Stimulated activated CD4-positive, alpha-beta T cell treated with anti-CD3 and anti-CD28 coated beads, Interleukin-15, amount 100 ng/mL, for 48 hours (primary cell): ENCODE results near the gene TNS3.

ENCODE experiments used
- DNase-seq, 2 donors: peaks; one replicate each; pipeline ENCODE4 v3.0.0-alpha.2; 2020; ENCODE audit warnings: low read depth in 2 of 2

The TNS3 gene

DNA sequence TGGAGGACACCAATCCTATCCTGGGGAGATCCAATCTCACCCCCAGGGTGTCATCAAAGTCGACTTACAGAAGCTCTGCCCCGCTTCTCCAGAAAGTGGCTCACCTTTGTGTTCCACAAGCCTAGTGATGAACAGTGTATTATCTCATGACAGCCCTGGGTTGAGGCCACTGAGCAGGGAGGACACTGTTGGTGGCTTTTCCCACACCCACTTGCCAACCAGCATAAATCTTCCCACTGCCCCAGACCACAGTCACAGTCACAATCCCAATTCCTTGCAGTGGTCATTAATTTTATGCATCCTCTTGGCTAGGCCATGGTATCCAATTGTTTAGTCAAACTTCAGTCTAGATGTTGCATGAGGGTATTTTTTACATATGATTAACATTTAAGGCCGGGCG, 18.4 kb downstream of the TNS3 start:
- no peak for DNase-seq

DNA sequence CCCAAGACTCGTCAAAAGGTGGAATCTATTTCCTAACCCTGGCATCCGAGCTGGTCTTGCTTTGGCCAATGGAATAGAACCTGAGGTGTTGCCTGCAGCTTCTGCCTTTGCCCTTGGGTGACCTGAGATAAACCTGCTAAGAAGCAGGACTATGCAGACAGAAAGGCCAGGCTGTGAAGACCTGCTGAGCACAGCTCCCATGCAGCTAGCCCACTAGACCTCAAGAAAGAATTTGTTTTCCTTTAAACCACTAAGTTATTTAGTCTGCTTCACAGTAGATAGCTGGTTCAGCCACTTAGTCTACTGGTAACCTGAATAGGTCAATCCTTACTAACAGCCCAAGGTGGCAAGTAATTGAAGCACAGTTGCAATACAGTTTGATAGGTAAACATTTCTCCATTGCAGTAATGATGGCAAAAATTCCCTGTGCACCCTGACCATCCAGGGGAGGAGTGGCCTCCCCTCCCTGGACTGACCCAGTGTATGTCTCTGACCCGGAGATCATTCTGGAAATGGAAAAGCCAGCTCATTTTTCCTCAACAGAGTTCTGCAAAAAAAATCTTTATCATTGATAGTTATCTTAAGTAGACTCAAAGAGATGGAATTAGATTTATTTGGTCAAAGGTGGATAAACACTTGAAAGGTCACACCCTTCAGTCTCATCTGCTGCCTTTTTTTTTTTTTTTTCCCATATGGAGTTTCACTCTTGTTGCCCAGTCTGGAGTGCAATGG, 20.0 kb downstream of the TNS3 start:
- DNase-seq, result no peak

DNA sequence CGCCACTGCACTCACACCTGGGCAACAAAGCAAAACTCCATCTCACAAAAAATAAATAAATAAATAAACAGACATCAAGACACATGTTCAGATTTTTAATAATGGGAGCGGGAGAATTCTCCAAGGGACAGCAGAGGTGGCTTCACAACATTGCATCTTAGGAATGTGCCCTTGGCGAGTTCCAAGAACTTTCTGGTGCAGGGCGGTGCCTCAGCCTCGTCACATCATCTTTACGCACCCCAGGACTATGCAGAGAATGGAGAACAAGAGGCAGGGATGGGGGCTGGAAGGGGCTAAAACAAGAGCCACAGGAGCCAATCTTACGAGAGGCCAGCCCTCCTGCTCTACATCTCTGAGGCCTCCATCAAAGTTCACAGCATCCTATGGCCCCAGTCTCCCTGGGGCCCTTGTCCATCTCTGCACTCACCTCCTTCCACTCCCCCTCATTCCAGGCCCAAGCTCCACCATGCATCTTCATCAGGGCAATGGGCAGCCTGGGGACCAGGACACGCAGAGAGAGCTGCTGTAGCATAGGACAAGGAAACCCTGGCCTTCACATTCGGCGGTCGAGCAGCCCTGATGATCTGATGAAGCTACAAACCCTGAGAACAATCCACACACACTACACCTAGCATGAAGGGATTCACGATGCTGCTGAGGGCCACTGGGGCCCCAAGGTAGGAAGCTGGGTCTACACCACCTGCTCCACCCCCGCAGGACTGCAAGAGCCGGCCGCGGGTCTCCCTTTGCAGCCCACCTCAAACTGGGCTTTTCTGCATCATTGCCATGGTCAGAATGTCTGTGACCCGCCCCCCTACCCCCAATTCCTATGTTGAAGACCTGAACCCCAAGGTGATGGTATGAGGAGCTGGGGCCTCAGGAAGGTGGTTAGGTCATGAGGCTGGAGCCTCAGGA, 22.3 kb downstream of the TNS3 start:
- DNase-seq, result no peak

DNA sequence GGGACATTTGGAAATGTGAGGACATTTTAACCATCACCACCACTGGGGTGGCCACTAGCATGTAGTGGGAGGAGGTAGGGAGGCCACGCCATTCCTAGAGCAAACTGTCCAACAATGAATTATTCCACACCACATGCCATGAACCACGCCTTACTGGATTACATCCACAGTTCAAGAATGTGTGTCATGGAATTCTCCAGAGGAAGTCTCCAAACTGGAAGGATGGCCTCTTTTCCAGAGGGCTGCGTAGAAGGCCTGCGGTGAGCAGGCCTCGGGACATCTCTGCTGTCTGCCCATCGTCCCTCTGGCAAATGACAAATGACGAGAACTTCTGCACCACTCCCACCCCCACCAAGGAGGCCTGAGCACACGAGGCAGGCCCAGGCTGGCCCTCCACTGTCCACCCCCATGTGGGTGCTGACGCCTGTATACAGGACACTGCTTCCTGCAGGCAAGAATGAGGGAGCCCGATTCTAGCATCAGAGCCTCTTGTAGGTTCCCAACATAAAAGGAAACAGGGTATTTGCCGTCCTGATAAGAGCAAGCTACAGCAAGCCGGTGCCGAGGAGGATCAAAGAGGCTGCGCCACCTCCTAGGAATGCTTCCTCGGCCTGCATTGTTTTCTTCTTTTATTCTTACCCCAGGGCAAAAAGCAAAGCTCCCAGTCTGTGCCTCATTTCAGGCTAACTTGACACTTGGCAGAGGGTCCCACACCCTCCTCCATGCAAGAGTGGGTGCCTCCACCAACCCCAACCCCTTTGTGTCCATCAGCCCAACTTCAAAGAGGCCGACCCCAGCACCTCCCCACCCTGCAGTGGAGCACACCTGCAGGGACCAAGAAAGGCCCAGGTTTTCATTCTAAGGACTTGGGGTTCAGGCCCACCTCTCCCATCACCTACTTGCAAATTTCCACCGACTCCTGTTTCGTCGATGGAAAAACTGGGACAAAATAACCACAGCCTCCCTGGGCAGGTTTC, 23.9 kb downstream of the TNS3 start:
- no peak for DNase-seq

DNA sequence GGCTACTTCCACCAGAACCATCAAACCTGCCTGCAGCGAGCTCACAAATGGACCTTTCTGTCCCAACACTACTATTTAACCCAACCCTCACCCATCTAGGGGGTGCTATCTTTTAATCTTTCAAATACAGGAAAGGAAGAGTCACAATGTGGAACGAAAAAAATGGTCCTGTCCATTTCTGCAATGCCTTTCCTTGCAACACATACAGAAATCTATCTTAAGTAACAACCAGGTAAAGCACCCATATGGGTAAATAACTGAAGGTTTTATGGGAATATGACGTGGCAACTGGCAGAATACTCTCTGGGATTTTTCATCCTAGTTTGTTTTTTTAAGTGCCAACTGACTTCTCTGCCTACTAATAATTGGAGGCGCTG, 24.6 kb downstream of the TNS3 start:
- no peak for DNase-seq

DNA sequence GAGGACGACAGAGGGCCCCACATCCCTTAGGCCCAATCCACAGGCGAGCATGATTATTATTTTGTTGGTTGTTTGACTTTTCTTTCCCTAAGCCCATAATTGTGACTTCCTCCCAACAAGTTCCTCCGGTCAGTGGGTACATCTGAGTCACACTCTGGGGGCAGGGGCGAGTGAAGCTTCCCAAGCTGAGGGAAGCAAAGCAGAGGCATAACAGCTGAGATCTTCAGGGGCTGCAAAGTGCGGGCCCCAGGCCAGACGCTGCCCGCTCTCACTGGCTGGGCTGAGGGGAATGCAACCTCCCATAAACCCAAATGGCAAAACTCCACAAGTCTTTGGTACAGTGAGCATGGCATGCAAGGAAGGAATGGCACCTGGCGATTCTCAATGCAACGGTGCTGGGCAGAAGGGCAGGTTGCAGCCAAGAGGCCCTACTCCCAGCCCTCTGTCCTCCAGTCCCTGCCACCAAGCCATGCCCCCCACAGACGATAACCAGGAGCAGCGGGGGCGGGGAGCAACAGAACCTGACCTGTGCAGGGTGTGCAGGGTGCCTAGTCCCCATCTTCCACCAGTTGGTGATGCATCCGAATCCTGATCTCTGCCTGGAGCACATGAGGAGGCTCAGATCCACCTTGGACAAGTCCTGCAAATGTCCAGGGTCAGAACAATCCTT, 25.3 kb downstream of the TNS3 start:
- no peak for DNase-seq

DNA sequence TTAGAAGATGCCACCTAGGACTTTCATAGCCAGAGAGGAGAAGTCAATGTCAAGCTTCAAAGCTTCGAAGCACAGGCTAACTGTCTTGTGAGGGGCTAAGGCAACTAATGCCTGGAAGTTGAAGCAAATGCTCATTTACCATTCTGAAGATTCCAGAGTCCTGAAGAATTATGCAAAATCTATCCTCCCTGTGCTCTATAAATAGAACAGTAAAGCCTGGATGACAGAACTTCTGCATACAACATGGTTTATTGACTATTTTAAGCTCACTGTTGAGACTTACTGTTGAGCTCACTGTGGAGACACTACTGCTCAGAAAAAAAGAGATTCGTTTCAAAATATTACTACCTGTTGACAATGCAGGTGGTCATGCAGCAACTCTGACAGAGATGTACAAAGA, 28.6 kb downstream of the TNS3 start:
- no peak for DNase-seq

DNA sequence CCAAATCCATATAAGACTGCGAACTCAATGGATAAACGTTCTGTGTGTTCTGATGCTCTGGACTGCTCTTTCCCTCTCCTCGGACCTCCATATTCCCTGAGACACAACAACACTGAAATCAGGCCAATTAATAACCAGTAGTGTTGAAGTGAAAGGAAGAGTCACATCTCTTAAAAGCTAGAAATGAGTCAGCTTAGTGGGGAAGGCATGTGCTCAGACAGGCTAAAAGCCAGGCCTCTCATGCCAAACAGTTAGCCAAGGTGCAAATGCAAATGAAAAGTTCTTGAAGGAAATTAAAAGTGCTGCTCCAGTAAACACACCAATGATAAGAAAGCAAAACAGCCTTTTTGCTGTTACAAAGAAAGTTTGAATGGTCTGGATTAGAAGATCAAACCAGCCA, 29.3 kb downstream of the TNS3 start:
- no peak for DNase-seq

DNA sequence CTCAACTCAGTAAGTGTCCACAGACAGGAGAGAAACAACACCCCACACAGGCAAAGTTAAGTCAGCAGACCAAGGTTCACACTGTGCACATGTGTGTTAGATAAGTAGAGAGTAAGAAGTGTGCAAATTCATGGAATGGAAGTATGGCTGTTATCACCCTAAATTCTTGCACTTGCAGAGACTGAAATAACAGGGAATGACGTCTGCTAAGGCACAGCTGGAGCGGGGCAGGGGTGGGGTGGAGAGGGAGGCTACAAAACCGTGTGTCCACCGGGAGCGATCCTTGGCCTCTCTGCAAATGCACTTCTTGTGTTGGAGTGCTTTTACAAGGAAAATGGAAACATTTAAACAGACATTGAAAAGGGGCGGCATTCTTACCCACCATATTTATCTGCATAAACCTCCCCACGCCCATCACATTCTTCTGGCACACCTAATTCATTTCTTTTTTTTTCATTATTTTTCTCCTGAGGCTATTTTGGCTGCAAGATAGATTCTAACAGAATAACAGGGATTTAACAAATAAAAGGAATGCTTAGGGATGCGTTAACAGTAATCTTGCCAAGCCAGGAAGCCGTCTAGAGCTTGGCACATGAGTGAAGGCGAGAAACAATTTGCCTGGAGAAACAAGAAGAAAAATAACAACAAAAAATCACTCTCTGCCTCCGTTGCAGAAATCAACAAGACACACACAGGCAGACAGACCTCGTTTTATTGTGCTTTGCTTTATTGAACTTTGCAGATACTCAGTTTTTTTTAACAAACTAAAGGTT, 30.1 kb downstream of the TNS3 start:
- DNase-seq, result no peak

DNA sequence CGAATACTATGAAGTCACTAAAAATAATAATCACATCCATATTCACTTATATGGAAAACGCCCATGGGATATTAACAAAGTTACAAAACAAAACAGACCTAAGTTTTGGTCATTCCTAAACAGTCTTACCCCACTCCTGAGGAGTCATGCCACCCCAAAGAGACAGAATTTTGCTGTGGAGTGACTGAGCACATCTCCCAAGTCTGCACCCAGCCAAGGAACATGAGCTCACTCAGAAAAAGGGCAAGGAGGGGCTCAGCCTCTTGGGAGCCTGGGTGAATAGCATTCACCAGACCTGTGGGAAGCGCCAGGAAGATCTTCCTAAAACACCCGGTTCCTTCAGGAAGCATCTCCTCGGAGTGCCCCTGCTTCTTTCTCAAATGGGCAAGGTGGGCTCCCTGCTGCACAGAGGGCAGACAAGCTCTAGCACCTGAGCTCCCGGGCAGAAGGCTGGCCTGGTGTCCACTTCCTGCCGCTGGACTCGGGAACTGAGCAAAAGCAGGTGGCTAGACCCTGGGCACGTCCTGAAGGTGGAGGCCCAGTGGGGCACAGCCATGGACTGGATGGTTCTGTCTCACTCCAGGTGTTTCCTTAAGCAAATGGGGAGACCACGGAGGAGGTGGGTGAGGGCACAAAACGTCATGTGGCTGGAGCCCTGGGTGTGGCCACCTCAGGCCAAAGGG, 31.0 kb downstream of the TNS3 start:
- no peak for DNase-seq

DNA sequence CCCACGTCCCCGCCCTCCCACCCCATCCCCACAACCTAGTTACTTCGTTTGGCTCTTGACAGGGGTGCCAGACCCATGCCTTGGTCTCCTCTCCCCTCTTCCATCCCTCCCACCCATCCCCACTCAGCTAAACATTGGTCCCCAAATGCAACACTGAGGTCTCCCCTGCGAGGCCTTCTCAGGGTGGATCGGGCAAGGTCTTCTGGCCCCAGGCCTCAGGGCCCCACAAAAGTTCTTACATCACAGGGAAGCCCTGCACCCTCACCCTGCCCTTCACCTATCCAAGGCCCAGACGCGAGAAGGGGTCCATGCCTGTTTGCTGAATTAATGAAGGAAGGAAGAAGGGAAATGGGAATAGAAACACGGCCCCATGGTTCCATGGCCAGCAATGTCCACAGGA, 32.0 kb downstream of the TNS3 start:
- DNase-seq, result no peak

DNA sequence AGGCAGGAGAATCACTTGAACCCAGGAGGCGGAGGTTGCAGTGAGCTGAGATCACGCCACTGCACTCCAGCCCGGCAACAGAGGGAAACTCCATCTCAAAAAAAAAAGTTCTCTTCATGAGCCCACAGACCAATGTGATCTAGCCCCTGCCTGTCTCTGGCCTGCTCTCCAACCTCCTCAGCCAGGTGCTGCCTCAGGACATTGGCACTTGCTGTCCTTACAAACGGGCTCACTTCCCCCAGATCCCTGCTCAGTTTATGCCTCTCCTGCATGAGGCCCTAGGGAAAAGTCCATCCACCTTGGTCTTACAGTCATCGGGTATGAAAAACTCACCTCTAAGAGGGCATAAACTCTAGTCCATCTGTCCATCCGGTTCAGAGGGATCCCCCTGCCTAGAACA, 32.5 kb downstream of the TNS3 start:
- no peak for DNase-seq

DNA sequence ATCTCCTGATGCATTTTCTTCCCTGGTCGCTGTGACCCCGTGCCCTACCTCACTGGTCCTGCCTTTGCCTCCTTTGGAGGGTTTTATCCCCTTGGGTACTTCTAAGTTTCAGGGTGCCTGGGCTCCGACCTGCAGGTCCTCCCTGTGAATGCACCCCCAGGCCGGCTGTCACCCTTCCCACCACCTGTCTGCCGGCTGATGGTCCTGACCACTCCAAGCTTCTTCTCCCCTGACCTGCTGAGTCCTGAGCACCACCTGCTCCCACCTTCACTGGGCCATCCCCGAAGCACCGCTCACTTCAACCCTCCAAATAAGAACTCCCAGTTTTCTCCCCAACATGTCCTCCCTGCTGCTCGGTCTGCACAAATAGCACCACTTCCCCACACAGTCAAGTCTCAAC, 33.4 kb downstream of the TNS3 start:
- no peak for DNase-seq

DNA sequence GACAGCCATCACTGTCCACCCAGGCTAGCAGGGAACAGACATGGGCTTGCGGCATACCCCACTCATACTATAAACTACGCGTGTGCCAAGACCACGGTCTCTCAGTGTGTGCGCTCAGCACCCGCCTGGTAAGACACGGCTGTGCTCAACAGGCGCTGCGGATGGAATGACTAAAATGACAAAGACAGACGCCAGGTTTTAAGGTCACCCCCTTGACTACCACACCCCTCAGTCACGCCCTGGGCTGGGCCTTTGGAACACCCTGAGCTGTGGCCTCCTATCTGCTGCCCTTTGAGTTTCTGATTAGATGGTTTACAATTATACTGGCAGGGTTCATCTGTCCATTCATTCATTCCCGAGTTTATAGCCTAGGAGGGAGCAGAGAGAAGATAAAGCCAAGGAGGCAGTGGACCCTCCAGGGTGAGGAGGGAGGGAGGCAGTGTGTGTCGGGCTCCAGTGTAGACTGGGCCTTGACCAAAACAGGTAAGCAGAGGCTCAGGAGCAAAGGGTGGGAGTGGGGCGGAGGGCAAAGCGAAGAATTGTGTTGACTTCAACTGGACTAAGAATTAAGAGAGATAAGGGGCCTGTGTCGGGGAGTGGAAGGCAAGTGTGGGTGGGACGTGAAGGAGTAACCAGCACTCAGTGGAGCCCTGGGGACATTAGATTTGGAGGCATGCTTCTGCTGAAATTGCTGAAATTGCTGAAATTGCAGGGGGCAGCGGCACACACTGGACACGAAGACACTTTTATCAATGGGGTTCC, 35.0 kb downstream of the TNS3 start:
- no peak for DNase-seq

DNA sequence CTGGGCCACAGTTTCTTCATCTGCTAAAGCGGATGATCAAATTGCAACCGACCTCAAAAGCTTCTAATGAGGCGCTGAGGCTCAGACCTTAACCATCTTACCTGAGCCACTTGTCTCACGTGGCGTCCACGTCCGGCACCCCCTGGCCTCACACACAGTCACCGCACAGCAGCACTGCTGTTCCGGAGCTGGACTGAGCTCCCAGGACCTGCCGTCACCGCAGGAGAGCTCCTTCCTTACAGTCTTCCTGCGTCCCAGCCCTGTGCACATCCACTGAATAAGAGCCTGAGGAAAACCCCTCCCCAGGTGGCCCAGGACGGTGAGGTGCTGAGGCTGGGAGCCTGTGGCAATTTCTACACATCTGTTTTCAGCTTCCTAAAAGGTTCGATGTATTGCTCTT, 35.7 kb downstream of the TNS3 start:
- DNase-seq, result no peak

DNA sequence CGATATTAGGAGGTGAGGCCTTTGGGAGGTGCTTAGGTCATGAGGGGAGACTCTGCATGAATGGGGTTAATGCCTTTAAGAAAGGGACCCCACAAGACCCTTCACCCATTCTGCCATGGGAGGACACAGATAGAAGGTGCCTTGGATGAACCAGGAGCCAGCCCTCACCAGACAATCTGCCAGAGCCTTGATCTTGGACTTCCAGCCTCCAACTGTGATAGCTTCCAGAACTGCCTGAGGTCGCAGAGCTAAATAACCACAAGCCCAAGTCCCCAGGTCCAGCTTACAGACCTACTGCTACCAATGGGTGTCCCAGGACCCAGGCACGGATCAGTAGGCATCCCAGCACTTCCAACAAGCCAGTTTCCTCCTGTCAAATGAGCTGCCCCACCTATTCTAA, 37.5 kb downstream of the TNS3 start:
- no peak for DNase-seq

DNA sequence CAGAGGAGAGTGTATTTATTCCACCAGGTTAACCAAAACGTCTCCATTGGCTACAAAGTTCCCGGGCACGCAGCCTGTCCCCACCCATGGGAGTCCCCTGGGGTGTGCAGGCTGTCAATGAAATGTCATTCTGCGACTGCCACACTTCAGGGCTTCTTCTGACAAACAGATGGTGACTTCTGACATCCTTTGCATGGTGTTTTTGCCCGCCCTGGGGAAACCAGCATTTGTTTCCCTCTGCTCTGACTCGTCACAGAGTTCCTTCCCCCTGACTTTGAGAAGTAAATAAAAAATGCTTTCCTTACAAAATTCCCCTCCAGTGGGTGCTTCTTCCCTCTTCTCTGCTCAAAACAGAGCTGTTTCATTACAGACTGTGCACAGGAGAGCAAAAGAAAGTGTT, 38.2 kb downstream of the TNS3 start:
- no peak for DNase-seq

DNA sequence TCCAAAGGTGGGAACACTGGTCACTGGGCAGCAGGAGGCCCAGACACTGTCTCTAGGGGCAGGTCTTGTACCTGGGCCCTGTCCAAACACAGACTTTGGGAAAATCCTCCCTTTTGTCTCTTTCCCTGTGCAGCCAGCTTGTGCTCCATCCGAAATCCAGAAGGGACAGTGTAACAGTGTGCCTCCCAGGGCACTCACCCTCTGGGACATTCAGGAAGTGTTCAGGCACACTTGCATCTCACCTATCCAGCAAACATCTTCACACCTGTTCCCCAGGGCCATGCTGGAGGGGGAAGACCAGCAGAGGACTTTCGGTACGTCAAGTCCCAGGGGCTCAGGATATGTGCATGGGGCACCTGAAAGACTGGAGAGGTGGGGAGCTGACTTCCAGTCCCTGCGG, 38.9 kb downstream of the TNS3 start:
- no peak for DNase-seq

DNA sequence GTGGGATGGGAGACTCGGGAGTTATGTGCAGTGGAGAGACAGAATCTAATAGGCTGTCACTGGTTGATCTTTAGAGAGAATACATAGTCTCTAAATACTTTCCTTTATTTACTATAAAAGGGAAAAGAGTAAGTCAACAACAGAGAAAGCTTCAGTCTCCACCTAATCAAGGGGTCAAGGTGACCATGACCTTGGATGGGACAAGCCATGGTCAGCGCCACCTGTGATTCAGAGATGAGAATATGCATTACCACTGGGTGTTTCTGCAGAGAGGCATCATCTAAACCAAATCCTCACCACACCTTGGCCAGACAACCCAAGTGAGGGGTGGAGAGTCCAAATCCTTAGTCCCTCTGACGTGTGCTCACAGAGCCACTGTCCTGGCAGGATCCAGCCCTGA, 39.9 kb downstream of the TNS3 start:
- DNase-seq, result no peak
